Measurements from ENCODE around the gene FOXG1.

Gene FOXG1

DNA sequence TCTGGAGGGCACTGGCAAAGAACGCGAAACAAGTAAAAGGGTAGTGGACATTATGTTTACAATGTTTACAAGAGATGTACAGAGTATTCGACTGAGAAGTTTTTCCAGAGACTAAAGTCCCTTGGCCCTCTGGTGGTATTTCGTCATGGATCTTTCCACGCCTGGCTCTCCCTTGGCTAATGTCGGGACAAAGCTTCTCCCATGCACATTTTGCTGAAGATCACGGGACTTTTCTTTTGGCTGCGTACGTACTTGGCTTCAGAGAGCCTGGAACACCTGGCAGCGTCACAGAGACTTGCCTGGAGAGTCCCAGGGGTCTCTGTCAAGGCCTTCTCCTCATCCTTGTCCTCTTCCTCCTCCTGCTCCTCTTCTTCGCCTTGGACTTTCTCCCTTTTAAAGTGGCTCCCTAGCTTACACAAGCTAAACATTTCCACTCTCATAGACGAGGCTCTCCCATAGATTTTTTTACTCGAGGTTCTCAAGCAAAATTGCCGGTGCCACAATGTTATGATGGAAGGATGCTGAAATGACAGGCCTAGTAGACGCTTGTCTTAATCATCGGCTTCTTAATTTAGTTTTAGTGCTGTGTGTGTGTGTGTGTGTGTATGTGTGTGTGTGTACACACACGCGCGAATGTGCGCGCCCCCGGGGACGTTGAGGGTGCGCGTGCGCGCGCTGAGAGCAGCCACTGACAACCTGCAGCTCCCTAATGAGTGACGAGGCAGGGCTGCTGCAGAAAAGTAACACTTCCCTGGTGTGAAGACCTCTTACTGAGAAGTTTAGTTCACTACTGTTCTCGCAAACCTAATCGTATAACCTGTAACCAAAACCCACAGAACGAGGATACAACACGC, 4.9 kb upstream of the FOXG1 start:
- DNase-seq (ENCODE audit: low spot score) = no peak

DNA sequence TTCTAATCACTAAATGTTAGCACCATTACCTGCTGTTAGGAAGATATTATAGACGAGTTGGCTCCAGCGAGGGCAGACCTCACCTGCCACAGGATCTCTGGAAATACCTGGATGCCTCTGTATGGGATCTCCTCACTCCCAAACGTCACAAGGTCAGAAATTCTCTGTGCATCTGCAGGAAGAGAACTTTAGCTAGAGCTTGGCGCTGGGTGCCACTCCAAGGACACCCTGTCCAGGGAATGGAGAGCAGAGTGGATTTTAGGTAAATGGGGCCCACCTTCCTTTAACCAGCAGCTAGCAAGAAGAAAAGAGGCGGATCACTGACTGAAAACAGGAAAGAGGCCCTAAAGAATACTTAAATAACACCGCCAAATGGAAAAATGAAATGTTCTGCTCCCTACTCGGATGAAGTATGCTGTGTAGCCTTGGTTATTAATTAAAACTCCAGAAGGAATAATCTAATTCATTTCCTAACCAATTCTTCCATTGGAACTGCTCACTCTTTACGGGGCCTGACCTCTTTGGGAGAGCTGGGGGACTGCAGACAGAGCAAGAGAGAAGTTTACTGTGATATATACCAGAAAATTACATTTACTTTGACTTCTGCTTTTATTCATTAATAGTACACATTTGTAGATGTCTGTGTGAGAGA, 4.2 kb upstream of the FOXG1 start:
- no peak for DNase-seq (ENCODE audit: low spot score)

DNA sequence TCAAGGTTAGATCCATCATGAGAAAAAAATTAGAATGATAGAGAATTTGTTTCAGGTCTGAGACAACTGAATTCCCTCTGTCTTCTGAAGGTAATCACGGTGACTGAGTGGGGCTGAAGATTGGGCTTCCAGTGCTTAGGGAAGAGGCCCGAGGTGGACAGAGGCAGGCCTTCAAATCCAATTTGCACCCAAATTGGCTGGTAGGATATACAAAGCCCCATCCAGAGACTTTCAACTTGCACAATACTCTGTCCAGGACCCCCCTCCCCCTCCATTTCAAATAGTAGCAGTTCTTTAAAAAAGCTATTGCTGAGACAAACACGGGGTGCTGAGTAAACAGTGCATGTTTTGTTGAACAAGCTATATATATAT, 3.6 kb upstream of the FOXG1 start:
- DNase-seq (ENCODE audit: low spot score) = no peak

DNA sequence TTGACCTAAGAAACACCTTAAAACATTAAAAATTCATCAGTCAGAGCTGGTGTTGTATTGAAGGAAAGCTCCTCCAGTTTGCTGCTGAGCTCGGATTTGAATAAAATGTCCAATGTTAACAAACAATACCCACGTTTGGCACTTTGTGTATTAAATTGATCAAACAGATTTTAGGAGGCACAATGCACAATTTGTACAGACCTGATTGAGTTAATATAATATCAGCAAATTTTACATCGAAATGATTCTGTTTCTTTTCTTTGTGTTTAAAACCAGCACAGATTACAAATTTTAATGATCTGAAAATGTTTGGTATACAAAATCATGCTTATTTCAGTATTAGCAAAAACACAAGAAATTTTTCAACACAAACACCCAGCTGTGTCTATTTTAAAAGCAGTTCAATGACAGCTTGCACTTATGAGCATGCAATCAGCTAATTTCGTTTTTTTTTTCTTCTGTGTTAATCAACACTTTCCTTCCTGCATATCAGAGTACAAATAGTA, 2.8 kb upstream of the FOXG1 start:
- DNase-seq (ENCODE audit: low spot score) = no peak

- no peak for DNase-seq (ENCODE audit: low spot score)
These were observed 2.1 kb upstream of the FOXG1 start for GRCh38 chr14:28764257-28765160.

DNA sequence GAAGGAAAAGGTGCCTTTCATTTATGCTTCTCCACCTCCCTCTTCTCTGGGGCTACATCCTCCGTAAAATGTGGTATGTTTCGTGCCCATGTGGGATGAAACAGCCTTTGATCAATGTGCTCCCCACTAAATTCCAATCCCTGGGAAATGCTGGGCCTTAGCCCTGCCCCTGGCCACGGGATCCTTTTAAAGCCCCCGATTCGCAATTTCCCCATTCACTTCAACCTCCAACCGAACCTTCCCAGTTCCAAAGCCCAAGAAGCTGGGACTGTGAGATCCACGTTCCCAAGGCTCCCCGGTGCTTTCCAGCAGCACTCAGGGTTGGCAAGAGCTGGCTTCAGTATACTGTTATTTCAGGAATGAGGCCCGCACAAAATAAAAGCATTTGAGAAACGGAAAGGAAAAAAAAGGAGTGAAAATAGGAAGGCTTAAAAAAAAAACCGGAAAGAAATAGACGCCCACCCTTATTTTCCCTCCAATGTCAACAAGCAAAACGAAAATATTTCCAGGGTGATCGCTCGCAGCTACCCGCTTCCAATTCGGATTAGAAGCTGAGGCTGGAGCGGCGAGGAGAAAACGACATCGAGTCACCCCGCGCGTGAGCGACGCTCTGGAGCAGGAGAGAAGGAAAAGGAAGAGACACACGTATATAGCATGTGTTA, 1.3 kb upstream of the FOXG1 start:
- DNase-seq (ENCODE audit: low spot score) = no peak

GRCh38 chr14:28765831-28766468, 637 bp upstream of the FOXG1 start:
- DNase-seq (ENCODE audit: low spot score) = no peak

- DNase-seq (ENCODE audit: low spot score) = no peak
These were observed 654 bp downstream of the FOXG1 start for GRCh38 chr14:28767030-28767852.

DNA sequence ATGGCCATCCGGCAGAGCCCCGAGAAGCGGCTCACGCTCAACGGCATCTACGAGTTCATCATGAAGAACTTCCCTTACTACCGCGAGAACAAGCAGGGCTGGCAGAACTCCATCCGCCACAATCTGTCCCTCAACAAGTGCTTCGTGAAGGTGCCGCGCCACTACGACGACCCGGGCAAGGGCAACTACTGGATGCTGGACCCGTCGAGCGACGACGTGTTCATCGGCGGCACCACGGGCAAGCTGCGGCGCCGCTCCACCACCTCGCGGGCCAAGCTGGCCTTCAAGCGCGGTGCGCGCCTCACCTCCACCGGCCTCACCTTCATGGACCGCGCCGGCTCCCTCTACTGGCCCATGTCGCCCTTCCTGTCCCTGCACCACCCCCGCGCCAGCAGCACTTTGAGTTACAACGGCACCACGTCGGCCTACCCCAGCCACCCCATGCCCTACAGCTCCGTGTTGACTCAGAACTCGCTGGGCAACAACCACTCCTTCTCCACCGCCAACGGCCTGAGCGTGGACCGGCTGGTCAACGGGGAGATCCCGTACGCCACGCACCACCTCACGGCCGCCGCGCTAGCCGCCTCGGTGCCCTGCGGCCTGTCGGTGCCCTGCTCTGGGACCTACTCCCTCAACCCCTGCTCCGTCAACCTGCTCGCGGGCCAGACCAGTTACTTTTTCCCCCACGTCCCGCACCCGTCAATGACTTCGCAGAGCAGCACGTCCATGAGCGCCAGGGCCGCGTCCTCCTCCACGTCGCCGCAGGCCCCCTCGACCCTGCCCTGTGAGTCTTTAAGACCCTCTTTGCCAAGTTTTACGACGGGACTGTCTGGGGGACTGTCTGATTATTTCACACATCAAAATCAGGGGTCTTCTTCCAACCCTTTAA, 1.5 kb downstream of the FOXG1 start:
- DNase-seq (ENCODE audit: low spot score) = no peak

- DNase-seq (ENCODE audit: low spot score) = no peak
These were observed 2.8 kb downstream of the FOXG1 start for GRCh38 chr14:28769276-28769880.

DNA sequence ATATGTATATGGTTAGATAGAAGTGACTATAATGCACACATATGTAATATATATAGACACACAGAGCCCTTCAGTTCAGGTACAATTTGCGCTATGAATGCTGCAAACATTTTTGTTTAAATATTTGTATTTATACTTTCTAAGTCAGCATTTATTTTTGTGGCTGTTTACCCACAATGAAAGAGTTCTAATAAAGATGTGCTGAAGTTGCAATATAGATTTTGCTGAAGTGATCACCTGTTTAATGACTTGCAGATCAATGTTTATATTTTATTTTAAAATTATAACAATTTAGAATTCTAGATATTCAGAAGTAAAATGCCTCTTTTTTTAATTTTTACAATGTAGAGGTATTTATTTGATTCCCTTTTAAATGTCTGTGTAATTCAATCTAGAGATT, 3.5 kb downstream of the FOXG1 start:
- DNase-seq (ENCODE audit: low spot score) = no peak

DNA sequence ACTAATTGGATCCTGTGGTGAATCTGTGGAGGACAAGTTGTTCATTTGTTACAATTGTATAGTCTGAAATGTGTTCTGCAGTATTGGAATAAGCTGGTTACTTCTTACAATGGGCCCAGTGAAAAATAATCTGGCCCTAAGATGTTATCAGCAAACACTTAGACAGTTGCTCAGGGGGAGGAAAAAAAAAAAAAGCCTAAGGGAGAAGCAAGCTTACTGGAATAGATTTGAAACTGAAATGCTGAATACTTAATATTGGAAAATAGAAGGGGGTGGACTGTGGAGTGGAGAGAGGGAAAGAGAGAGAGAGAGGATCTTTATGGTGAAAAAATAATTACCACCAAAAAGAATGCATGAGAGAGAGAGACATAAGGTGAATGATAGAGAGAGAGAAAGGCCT, 4.0 kb downstream of the FOXG1 start:
- DNase-seq (ENCODE audit: low spot score) = no peak

GRCh38 chr14:28771168-28771567, 4.6 kb downstream of the FOXG1 start:
- DNase-seq (ENCODE audit: low spot score) = no peak

DNA sequence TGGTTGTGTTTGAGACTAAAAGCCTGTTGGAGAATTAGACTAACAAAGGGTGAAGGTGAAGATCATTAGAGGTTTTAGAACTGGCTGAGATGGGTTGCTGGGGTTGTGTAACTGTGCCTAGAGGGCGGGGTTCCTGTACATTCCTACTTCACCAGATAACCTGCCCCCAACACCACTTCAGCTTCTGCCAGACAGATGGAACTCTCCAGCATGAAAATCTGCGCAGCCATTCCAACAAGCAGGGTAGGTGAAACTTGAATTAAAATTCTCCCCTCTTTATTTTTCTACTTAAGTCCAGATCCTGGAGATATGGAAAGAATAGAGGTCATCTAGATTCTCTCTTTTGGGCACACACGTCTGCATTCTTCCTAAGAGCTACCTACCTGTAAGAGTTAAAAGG, 6.0 kb downstream of the FOXG1 start:
- DNase-seq (ENCODE audit: low spot score) = no peak

GRCh38 chr14:28773176-28773575, 6.6 kb downstream of the FOXG1 start:
- no peak for DNase-seq (ENCODE audit: low spot score)

- no peak for DNase-seq (ENCODE audit: low spot score)
These were observed 7.5 kb downstream of the FOXG1 start for GRCh38 chr14:28773861-28774691.

- DNase-seq (ENCODE audit: low spot score) = no peak
These were observed 8.5 kb downstream of the FOXG1 start for GRCh38 chr14:28774764-28775735.
